OCI-LY7 (cell line): Measurements from ENCODE around the gene STUM. TPM values are rescaled to one million over a fixed set of nuclear protein-coding genes. Genes with fewer than 3 reads are reported as not detected.

Experiments
- BruUV-seq: library from RNA; stranded (reverse); fragments of 400-500 nt; replicated peaks from 2 replicates; lab custom pipeline; 2021; lab: Mats Ljungman, UMichigan
- CTCF ChIA-PET: fragments of 300-600 bp; sonication (Branson Sonifier 250); formaldehyde crosslinking; loops from one replicate; lab custom pipeline; 2022; ENCODE audit warnings: antibody characterized with exemption; ENCODE audit not compliant: unreplicated experiment; lab: Charles Lee
- POLR2A ChIA-PET: fragments of 300-600 bp; sonication (Branson Sonifier 250); formaldehyde crosslinking; loops from one replicate; lab custom pipeline; 2022; ENCODE audit warnings: antibody characterized with exemption; lab: Charles Lee
- DNase-seq: peaks from one replicate; pipeline ENCODE4 v3.0.0-alpha.2; 2015; ENCODE audit warnings: low spot score
- H2AFZ ChIP-seq: fragments of 200-600 bp; sonication (generic), shearing (Covaris generic); 2 replicates; pipeline ENCODE4 v1.6.1; 2014; ENCODE audit warnings: mild to moderate bottlenecking, antibody characterized with exemption, low read length, moderate library complexity
- H3K27ac ChIP-seq: fragments of 200-600 bp; sonication (generic); 2 replicates; pipeline ENCODE4 v1.5.1; 2014; ENCODE audit warnings: mixed run types, low read depth, mild to moderate bottlenecking, moderate library complexity, low read length, inconsistent platforms; ENCODE audit not compliant: poor library complexity, severe bottlenecking
- H3K36me3 ChIP-seq: fragments of 200-600 bp; sonication (generic); 2 replicates; pipeline ENCODE4 v1.6.1; 2014; ENCODE audit warnings: mild to moderate bottlenecking, antibody characterized with exemption, low read length, moderate library complexity, mixed read lengths; ENCODE audit not compliant: insufficient read depth
- H3K4me1 ChIP-seq: fragments of 200-600 bp; sonication (generic); 2 replicates; pipeline ENCODE4 v1.5.1; 2014; ENCODE audit warnings: mild to moderate bottlenecking, low read length; ENCODE audit not compliant: insufficient read depth, poor library complexity, severe bottlenecking
- H3K4me2 ChIP-seq: fragments of 200-600 bp; sonication (generic); 2 replicates; pipeline ENCODE4 v1.6.1; 2014; ENCODE audit warnings: mild to moderate bottlenecking, low read length
- H3K4me3 ChIP-seq: fragments of 200-600 bp; sonication (generic); 2 replicates; pipeline ENCODE4 v1.5.1; 2014; ENCODE audit warnings: mild to moderate bottlenecking, low read depth, low read length; ENCODE audit not compliant: poor library complexity, severe bottlenecking
- H3K79me2 ChIP-seq: fragments of 200-600 bp; sonication (generic); 2 replicates; pipeline ENCODE4 v1.6.1; 2016; ENCODE audit warnings: low read depth, mild to moderate bottlenecking, low read length, moderate library complexity, mixed read lengths; ENCODE audit not compliant: insufficient read depth
- H3K9me2 ChIP-seq: fragments of 200-600 bp; sonication (generic); 2 replicates; pipeline ENCODE4 v1.6.1; 2016; ENCODE audit warnings: mild to moderate bottlenecking, low read length, mixed read lengths; ENCODE audit not compliant: insufficient read depth
- H3K9me3 ChIP-seq: fragments of 200-600 bp; sonication (generic); 2 replicates; pipeline ENCODE4 v1.6.1; 2014; ENCODE audit warnings: mild to moderate bottlenecking, mixed run types, low read length, mixed read lengths
- H4K20me1 ChIP-seq: fragments of 200-600 bp; sonication (generic); 2 replicates; pipeline ENCODE4 v1.6.1; 2014; ENCODE audit warnings: mild to moderate bottlenecking, antibody characterized with exemption, low read length, moderate library complexity, mixed read lengths; ENCODE audit not compliant: insufficient read depth
- EZH2phosphoT487 ChIP-seq: fragments of 200-600 bp; sonication (generic); IDR thresholded peaks from 2 replicates; pipeline ENCODE4 v1.6.1; 2018; ENCODE audit warnings: low read depth, borderline replicate concordance, mild to moderate bottlenecking, mixed run types, antibody characterized with exemption, low read length, moderate library complexity, mixed read lengths
- intact Hi-C: fragments of 100-400 bp; cut with micrococcal nuclease; formaldehyde crosslinking; loops from one replicate; pipeline ENCODE4 v1.10.0; 2022; ENCODE audit not compliant: unreplicated experiment
- total RNA-seq, 2 experiments: library from RNA; depleted of rRNA in 1 of 2; stranded (reverse); fragments of >200 nt in 1 of 2; shearing (Covaris generic) in 1 of 2; gene quantifications; 2 replicates each; pipeline ENCODE4 v1.2.3, GENCODE V29; 2014 to 2022
- TF ChIP-seq, protein P1 (sequence below): fragments of 200-600 bp; sonication (generic); conservative IDR thresholded peaks from 2 replicates; pipeline ENCODE4 v1.5.1; 2014; ENCODE audit warnings: mild to moderate bottlenecking, antibody characterized with exemption, low read length, moderate library complexity, mixed read lengths

The STUM gene
- total RNA-seq, 2 experiments from 2014 or later: not detected

- H3K27ac ChIP-seq: no peak overlapping the region
- TF ChIP-seq, protein P1, sequence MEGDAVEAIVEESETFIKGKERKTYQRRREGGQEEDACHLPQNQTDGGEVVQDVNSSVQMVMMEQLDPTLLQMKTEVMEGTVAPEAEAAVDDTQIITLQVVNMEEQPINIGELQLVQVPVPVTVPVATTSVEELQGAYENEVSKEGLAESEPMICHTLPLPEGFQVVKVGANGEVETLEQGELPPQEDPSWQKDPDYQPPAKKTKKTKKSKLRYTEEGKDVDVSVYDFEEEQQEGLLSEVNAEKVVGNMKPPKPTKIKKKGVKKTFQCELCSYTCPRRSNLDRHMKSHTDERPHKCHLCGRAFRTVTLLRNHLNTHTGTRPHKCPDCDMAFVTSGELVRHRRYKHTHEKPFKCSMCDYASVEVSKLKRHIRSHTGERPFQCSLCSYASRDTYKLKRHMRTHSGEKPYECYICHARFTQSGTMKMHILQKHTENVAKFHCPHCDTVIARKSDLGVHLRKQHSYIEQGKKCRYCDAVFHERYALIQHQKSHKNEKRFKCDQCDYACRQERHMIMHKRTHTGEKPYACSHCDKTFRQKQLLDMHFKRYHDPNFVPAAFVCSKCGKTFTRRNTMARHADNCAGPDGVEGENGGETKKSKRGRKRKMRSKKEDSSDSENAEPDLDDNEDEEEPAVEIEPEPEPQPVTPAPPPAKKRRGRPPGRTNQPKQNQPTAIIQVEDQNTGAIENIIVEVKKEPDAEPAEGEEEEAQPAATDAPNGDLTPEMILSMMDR: no peak
- TF ChIP-seq EZH2phosphoT487: no peak
Observed at GRCh38 chr1:226512076-226512728, 36.4 kb upstream of the STUM start.

GRCh38 chr1:226518375-226518774 lies 30.2 kb upstream of the STUM start:
- BruUV-seq: no TSS peak
- intact Hi-C loops: no loop called here
- Histone ChIP-seq H3K9me3 (no peaks in the 10 kb centered on the region), H4K20me1 (no peaks in the 10 kb centered on the region), H3K79me2 (no peaks in the 10 kb centered on the region), H3K4me3 (no peak overlapping the region), H3K27ac (no peak overlapping the region), H3K4me2 (no peak overlapping the region), H3K9me2 (no peaks in the 10 kb centered on the region), H2AFZ (no peak overlapping the region), H3K36me3 (no peaks in the 10 kb centered on the region), H3K4me1 (no peaks in the 10 kb centered on the region)
- TF ChIP-seq, protein P1: no peak
- no peak for TF ChIP-seq EZH2phosphoT487
- ChIA-PET CTCF (no interaction called here), POLR2A (no interaction called here)
- no peak for DNase-seq

More at GRCh38 chr1:226512076-226512728, 36.4 kb upstream of the STUM start:
- BruUV-seq: no TSS peak
- H3K9me3 ChIP-seq: no peaks in the 10 kb centered on the region
- H3K4me3 ChIP-seq: no peak overlapping the region
- no peak for DNase-seq
- no peak overlapping the region for H3K4me2 ChIP-seq
- no peak overlapping the region for H2AFZ ChIP-seq
- ChIA-PET POLR2A (interaction anchor here (0.5 to 1.1 kb wide), 2 partner anchors 33 to 1156 kb away, joined by 3 read pairs; no protein-coding TSS in a partner anchor), CTCF (no interaction called here)
- H3K36me3 ChIP-seq: no peaks in the 10 kb centered on the region
- H3K4me1 ChIP-seq: no peaks in the 10 kb centered on the region
- H4K20me1 ChIP-seq: no peaks in the 10 kb centered on the region
- intact Hi-C loops: no loop called here
- H3K79me2 ChIP-seq: no peaks in the 10 kb centered on the region
- no peaks in the 10 kb centered on the region for H3K9me2 ChIP-seq

GRCh38 chr1:226519135-226519534 lies 29.4 kb upstream of the STUM start:
- ChIA-PET POLR2A (interaction anchor here (0.6 kb wide), 1 partner anchor 1101 kb away, joined by 3 read pairs; no protein-coding TSS in a partner anchor), CTCF (no interaction called here)
- DNase-seq: no peak
- Histone ChIP-seq H4K20me1 (no peaks in the 10 kb centered on the region), H3K9me3 (no peaks in the 10 kb centered on the region), H3K4me2 (no peak overlapping the region), H2AFZ (no peak overlapping the region), H3K4me3 (no peak overlapping the region), H3K9me2 (no peaks in the 10 kb centered on the region), H3K36me3 (no peaks in the 10 kb centered on the region), H3K79me2 (no peaks in the 10 kb centered on the region), H3K4me1 (no peaks in the 10 kb centered on the region), H3K27ac (no peak overlapping the region)
- no peak for TF ChIP-seq EZH2phosphoT487
- TF ChIP-seq, protein P1: no peak
- intact Hi-C loops: no loop called here
- no TSS peak for BruUV-seq
